Gastrocnemius medialis (tissue), 4 donors: ENCODE results near the gene APOL6.

Source experiments
- CTCF ChIP-seq, 5 experiments: fragments of 450-650 bp in 3 of 5; fragments of 200-600 bp in 2 of 5; sonication (generic) in 2 of 5; IDR thresholded peaks in 4 of 5; conservative IDR thresholded peaks in 1 of 5; 1 replicate in 4 of 5; 2 replicates in 1 of 5; pipeline ENCODE4 v1.5.1; 2016 to 2019; ENCODE audit warnings: antibody characterized with exemption in 5 of 5, mild to moderate bottlenecking in 3 of 5, moderate library complexity in 3 of 5
- POLR2A ChIP-seq, 2 donors: fragments of 450-650 bp; IDR thresholded peaks; one replicate each; pipeline ENCODE4 v1.6.1; 2017; ENCODE audit warnings: antibody characterized with exemption in 2 of 2, mild to moderate bottlenecking in 2 of 2, moderate library complexity in 2 of 2

DNA sequence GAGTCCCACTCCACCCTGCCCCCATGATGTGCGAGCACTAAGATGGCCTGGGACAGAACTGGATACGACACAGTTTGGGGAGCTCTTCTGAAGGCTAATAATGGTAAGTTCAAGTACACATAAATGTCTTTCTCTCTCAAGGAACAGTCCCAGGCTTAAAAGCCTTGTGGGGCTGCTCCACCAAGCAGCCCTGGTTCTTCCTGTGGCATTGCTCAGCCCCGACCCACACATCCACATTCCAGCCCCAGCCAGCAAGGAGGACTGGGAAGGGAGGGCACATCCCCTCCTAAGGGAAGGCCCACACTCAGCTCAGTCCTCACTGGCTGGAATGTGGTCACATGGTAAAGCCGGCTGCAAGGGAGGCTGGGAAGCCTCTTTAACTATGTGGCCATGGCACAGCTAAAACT lies 17.9 kb upstream of the APOL6 start:
- TF ChIP-seq POLR2A (IDR thresholded peaks at IDR 0.05) = no peak
- no peak for TF ChIP-seq CTCF (IDR thresholded peaks at IDR 0.05 in 4 of 5, conservative IDR thresholded peaks at IDR 0.05 in 1 of 5)
